ENCODE data around the gene FBXW5. TPM values are rescaled to one million over a fixed set of nuclear protein-coding genes. Genes with fewer than 3 reads are reported as not detected.

Gene FBXW5
- total and polyA plus RNA-seq, 9 of the 15 experiments (the other 6 are each of a cell fraction or from before 2014, with no cell fraction given): 0.21 to 128 (median 37.0) TPM

GRCh38 chr9:136978073-136978864 lies 33.7 kb upstream of the FBXW5 start (continued):
- 0 out of 2 replicates have a peak, but pooled peaks have one; percentile 33 for TF ChIP-seq DMBX1 (CRISPR knock-in tag; IDR thresholded peaks at IDR 0.05; ENCODE audit: borderline replicate concordance)
- peak; percentile 41; the same call in 1 of the 2 replicates for TF ChIP-seq PHF8 (IDR thresholded peaks at IDR 0.05; ENCODE audit: borderline replicate concordance, low read length)
- peak; percentile 62 for TF ChIP-seq POLR2G (IDR thresholded peaks at IDR 0.05; ENCODE audit: low read depth, low read length)
- TF ChIP-seq, protein P1, sequence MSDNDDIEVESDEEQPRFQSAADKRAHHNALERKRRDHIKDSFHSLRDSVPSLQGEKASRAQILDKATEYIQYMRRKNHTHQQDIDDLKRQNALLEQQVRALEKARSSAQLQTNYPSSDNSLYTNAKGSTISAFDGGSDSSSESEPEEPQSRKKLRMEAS (CRISPR knock-in tag; IDR thresholded peaks at IDR 0.05): peak; percentile 26; the same call in 1 of the 2 replicates
- TF ChIP-seq TFAP4 (CRISPR knock-in tag; IDR thresholded peaks at IDR 0.05; ENCODE audit: borderline replicate concordance): peak; percentile 56
- TF ChIP-seq CREM (IDR thresholded peaks at IDR 0.05; ENCODE audit: low read depth): peak; percentile 15; the same call in 1 of the 2 replicates
- 0 out of 2 replicates have a peak, but pooled peaks have one; percentile 40 for TF ChIP-seq ZBTB17 (CRISPR knock-in tag; IDR thresholded peaks at IDR 0.05)
- peak; percentile 92 for TF ChIP-seq EGR1 (conservative IDR thresholded peaks at IDR 0.05)
- 0 out of 2 replicates have a peak, but pooled peaks have one; percentile 0 for TF ChIP-seq ZFX (CRISPR knock-in tag; IDR thresholded peaks at IDR 0.05)
- TF ChIP-seq SP1 (CRISPR knock-in tag; IDR thresholded peaks at IDR 0.05): peak; percentile 83
- peak; percentile 31; the same call in 1 of the 2 replicates for TF ChIP-seq TOE1 (IDR thresholded peaks at IDR 0.05; ENCODE audit: borderline replicate concordance)
- no peak for TF ChIP-seq TOE1 (CRISPR knock-in tag; IDR thresholded peaks at IDR 0.05; ENCODE audit: borderline replicate concordance, low read depth)
- TF ChIP-seq ZNF408 (CRISPR knock-in tag; IDR thresholded peaks at IDR 0.05; ENCODE audit: low read depth): no peak
- TF ChIP-seq RB1 (IDR thresholded peaks at IDR 0.05; ENCODE audit: low read depth): peak; percentile 64; the same call in 1 of the 2 replicates
- peak in 1 of 2 experiments; percentile 43; a peak in 1 of 4 replicates for TF ChIP-seq HDAC1 (IDR thresholded peaks at IDR 0.05)
- TF ChIP-seq ATF1 (CRISPR knock-in tag; IDR thresholded peaks at IDR 0.05): no peak
- 0 out of 2 replicates have a peak, but pooled peaks have one; percentile 27 for TF ChIP-seq ATF1 (tag; IDR thresholded peaks at IDR 0.05)
- no peak for TF ChIP-seq GATAD2B (IDR thresholded peaks at IDR 0.05; ENCODE audit: borderline replicate concordance)
- TF ChIP-seq E2F6 (IDR thresholded peaks at IDR 0.05; ENCODE audit: borderline replicate concordance in 1 of 2, extremely low read depth in 1 of 2, insufficient read depth in 1 of 2, insufficient read length in 1 of 2, low read depth in 1 of 2, low read length in 1 of 2, poor library complexity in 1 of 2, severe bottlenecking in 1 of 2): peak; percentile 36 to 49
- TF ChIP-seq ZFP36 (IDR thresholded peaks at IDR 0.05; ENCODE audit: low read depth, low read length, partially characterized antibody): no peak
- TF ChIP-seq ZBED1 (IDR thresholded peaks at IDR 0.05): no peak
- TF ChIP-seq ARID3A (IDR thresholded peaks at IDR 0.05; ENCODE audit: borderline replicate concordance, low read depth, low read length): no peak
- TF ChIP-seq MTA3 (IDR thresholded peaks at IDR 0.05; ENCODE audit: borderline replicate concordance): 0 out of 2 replicates have a peak, but pooled peaks have one; percentile 72

Data from K562 (cell line).